ENCODE results near the gene DCTN4. TPM values are rescaled to one million over a fixed set of nuclear protein-coding genes. Genes with fewer than 3 reads are reported as not detected.
"Not testable (repeated sequence)": the region's sequence is repeated elsewhere in the genome, so short reads cannot be mapped to it uniquely, and the experiment has no call there.

Gene DCTN4
- total RNA-seq: 35.6 and 61.8 TPM in 2 replicates

DNA sequence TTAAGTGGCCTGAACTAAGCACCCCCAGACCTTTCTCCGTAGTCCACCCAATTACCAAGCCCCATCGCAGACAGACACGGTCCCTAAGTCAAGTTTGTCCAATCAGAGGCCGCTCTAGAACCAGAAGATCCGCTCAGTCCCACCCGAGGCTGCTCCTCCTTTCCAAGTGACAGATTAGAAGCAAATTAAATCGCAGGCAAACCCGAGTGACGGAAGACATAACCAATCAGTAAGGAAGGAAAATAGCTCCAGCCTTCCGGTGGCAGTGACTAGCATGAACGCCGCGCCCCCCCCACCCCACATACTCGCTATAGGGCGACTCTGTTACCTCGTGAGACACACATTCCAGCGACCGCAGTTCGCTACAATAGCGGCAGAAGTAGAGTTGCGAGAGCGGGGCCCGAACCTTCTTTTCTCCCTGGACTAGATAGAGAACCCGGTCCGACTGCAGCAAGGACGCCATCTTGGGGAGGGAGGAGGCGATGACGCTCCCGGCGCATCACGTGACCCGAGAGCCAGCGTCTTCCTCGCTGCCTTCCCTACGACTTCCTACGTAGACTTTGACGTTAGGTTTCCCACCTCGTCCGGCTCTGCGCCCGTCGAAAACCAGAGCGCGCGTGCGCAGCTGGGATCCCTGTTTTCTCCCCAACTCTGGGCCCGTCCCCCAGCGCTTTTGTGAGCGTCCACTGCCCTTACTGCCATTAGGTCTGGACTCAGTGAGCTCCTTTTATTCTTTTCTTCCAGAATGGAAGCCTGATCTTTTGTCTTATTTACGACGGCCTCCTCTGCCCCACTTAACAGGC, at the start of gene DCTN4:
Gene DCTN4 (minus strand): TSS at position 487 of the 803 bp plus-strand sequence. CDS start 24 bp downstream, at position 463.
- DNase-seq (ENCODE audit: low read depth): peak; percentile 99

DNA sequence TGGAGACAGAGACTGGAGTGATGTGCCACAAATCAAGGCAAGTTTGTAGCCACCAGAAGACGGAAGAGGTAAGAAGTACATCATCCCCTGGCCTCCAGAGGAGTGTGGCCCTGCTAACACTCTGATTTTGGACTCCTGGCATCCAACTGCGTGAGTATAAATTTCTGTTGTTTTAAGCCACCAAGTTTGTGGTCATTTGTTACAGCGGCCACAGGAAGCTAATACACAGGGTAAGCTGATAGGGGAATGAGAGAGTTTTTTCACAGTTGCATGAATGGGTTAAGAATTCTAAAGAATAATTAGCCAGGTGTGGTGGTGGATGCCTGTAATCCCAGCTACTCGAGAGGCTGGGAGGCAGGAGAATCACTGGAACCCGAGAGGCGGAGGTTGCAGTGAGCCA, 45.6 kb upstream of the DCTN4 start:
- DNase-seq (ENCODE audit: low read depth): no peak

DNA sequence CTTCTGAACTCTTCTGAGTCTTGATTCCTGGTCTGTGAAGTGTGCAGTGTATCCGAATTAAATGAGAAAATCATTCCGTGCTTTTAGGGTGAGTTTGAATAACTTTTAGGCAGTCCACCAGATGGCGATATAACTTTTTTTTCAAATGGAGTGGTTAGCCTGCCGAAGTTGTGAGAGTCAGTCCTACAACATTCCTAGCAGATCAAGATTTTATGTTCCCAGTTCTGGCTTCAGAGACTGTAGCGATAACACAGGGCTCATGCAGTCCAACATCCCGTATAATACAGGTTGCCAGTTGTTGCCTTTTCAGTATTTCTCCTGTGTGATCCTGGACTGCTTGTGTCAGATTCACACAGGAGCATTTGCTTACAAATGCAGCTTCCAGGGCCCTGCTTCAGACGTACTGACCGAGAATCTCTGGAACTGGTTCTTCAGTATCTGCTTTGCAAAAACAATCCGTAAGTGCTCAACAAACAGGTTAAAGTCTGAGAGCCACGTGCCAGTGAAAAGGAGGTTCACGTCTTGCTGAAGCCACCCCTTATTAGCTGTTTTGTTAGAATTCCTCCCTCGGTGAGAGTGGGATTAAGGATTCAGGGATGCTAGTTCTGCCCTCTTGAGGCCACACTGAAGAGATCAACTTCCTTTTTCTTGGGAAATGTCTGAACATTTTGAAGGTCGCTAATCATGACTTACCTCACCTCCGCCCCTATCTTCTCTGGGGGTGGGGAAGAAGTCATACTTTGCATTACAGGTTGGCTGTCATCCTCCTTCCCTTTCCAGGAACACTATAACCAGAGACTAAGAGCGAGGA, 42.5 kb upstream of the DCTN4 start:
- no peak for DNase-seq (ENCODE audit: low read depth)

DNA sequence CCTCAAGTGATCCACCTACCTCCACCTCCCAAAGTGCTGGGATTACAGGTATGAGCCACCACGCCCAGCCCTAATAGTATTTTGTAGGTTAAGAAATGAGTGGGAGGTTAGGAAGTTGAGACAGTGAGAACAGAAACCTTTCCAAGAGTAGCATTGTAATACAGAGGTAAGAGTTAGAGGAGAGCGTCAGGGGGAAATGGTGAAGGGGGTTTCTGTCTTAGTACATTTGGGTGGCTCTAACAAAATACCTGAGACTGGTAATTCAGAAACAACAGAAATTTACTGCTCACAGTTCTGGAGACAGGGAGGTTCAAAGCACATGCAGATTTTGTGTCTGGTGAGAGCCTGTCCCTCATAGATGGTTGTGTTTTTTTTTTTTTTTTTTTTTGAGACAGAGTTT, 38.6 kb upstream of the DCTN4 start:
- DNase-seq (ENCODE audit: low read depth): no peak

DNA sequence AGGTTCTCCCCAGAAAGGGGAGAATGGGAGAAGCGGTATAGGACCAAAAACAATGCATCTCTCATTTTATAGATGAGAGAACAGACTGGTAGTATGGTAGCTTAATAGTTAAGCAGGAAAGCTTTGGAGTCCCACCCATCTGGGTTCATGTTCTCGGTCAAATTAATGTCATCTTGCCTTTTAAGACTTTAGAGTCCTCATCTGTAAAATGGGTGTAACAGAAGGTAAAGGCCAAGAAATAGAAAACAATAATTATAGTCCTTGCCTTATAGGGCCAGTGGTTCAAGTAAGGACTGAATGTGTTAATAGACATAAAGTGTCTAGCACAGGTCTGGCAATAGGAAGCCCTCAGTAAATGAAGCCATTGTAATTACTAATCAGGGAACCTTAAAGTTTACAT, 36.1 kb upstream of the DCTN4 start:
- no peak for DNase-seq (ENCODE audit: low read depth)

DNA sequence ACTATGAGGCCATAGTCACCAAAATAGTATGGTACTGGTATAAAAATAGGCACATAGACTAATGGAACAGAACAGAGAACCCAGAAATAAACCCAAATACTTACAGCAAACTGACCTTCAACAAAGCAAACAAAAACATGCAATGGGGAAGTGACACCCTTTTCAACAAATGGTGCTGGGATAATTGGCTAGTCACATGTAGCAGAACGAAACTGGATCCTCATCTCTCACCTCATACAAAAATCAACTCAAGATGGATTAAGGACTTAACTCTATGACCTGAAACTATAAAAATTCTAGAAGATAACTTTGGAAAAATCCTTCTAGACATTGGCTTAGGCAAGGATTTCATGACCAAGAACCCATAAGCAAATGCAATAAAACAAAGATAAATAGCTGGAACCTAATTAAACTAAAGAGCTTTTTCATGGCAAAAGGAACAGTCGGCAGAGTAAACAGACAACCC, 34.6 kb upstream of the DCTN4 start:
- DNase-seq (ENCODE audit: low read depth): not testable (repeated sequence)

DNA sequence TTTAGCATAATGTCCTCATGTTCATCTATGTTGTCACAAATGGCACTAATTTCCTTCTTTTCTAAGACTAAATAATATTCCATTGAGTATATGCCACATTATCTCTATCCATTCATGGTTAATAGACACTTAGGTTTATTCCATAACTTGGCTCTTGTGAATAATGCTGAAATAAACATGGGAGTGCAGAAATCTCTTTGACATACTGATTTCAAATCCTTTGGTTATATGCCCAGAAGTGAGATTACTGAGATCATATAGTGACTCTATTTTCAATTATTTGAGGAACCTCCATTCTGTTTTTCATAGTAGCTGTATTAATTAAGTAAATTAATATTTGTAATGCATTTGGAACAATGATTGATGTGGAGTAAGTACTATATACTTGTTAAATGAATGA, 32.7 kb upstream of the DCTN4 start:
- DNase-seq (ENCODE audit: low read depth): no peak

DNA sequence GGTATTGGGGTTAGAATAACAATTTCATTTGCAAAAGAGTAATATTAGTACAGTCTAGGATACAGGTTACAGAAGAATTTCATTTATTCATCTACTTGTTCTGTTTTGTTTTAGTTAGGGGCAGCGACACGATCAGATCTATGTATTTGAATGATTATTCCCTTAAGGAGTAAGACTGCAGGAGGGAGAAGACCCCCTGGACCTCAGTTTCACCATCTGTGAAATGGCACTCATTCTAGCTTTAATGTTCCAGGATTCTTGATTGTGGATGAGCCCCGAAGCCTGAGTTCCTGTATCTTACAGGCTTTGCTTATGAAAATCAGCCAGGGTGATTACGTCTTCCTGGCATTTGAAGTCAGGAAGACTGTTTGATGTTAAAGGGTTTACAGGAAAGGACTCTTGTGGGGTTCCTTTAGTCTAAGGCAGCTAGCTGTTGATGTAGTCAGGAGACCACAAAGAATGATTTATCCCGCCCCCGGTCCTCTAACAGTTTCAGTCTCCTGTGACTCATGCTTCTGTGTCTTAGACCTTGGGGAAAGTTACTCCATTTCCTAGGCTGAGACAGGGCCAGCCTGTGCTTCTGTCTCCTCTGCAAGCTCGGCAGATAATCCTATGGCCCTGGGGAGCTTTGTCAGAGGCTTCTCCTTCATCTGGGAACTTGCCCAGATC, 31.3 kb upstream of the DCTN4 start:
- DNase-seq (ENCODE audit: low read depth): peak; percentile 100

DNA sequence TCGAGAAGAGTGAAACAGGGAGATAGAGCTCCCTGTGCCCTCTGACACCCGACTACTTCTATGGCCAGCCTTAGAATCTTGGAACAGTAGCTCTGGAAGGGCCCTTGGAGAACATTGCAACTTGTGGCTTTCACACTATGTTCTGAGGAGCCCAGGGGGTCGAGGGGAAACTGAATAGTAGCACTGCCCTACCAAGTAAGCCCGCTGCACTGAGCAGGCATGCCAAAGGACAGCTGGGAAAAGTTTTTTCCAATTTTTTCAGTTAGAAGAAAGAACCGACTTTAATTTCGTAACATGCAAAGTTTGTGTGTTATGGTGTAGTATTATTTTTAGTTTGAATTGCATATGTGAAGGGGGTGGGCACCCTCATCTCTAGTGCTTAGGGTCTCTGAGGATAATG, 30.6 kb upstream of the DCTN4 start:
- DNase-seq (ENCODE audit: low read depth): no peak

DNA sequence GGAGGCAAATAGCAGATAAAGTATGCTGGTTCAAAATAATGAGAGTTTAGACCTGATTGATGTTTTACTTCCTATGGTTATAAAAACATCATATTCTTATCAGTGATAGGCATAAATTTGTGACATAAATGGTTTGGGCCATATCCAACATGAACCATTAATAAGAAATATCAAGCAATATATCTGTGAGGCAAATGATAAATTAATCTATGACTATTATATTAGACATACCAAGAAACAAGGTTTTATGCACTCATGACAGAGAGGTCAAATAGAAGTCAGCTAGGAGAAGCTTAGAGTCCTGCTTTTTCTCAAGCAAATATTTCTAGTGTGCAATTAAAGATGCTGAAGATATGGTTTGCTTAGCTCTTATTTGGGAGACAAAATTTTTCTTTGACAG, 30.2 kb upstream of the DCTN4 start:
- DNase-seq (ENCODE audit: low read depth): no peak

DNA sequence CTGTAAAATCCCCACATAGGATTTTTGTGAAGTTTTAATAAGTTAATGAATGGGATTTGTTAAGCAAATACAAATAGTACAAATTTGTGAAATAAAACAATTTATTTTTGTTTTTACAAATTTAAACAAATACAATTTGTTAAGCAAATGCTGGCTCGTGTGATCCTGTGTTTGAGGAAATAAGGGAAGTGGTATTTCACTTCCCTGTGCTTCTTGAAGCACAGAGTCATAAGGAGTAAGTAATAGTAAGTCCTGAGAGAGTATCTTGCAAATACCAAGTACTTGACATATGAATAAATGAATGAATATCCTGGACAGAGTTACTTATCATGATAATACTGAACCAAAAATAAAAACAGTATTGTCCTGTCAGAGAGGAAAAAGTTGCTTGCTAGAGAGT, 28.8 kb upstream of the DCTN4 start:
- no peak for DNase-seq (ENCODE audit: low read depth)

DNA sequence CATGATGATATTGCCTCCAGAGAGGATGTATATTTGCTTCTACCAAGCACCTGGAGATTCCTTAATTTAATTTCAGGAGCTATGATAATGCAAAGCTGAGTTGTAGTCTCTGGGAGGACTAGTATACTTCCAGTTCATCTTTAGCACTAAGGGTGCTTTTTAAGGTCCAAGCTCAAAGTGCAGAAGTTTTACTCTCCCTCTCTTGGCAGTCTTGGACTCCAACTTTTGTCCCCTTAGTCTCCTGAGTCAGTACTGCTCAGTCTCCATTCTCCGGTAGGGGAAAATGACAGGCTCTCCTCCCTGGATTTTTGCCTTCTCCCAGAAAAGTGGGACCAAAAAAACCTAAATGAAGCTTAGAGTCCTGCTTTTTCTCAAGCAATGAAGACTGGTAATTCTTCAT, 28.1 kb upstream of the DCTN4 start:
- no peak for DNase-seq (ENCODE audit: low read depth)

DNA sequence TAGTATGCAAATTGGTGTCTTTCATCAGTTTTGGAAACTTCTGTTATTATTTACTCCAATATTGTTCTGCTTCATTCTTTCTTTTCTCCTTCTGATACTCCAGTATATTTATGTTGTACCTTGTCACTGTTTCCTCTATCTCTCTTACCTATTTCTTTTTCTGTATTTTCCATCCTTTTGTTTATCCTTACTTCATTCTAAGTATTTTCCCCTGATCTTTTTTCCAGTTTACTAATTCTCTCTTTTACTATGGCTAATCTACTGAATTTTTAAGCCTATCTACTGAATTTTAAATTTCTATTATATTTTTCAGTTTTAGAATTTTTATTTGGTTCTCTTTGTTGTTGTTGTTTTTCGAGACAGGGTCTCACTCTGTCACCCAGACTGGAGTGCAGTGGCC, 27.1 kb upstream of the DCTN4 start:
- no peak for DNase-seq (ENCODE audit: low read depth)

DNA sequence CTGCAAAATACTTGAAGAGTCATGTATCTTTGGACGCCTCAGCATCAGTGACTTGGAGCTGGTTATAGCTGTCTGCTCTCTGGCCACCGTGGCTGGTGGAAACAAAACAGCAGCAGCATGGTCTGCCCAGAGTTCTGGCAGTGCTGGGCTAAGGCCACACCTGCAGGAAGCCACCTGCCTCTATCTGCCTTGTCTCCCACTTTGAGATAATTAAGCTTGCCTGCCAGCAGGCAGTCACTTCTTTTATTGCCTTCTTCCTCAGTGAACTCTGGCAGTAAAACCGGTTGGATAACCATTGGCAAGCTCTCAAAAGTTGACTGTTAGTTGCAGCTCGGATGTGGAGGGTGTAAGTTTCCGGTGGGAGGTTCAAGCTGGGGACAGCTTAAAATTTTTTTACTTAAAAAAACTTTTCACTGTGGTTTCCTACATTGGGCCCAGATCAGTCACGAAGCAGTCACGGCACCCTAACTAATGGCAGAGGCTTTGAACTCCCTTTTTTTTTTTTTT, 24.7 kb upstream of the DCTN4 start:
- peak; percentile 90 for DNase-seq (ENCODE audit: low read depth)

DNA sequence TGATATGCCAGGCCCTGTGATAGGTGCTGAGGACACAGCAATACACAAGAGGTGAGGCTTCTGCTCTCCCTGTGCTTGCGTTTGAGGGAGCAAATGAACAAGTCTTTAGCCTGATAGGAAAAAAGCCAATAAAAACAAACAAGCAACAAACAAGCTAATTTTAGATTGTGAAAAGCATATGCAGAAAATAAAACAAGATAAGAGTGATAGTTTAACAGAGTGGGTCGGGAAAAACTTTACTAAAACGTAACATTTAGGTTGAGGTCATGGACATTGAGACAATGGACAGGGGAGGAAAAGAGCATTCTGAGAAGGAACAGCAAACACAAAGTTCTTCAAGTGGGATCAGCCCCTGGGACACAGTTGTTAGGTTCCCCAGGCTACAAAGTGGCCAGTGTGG, 24.0 kb upstream of the DCTN4 start:
- no peak for DNase-seq (ENCODE audit: low read depth)

DNA sequence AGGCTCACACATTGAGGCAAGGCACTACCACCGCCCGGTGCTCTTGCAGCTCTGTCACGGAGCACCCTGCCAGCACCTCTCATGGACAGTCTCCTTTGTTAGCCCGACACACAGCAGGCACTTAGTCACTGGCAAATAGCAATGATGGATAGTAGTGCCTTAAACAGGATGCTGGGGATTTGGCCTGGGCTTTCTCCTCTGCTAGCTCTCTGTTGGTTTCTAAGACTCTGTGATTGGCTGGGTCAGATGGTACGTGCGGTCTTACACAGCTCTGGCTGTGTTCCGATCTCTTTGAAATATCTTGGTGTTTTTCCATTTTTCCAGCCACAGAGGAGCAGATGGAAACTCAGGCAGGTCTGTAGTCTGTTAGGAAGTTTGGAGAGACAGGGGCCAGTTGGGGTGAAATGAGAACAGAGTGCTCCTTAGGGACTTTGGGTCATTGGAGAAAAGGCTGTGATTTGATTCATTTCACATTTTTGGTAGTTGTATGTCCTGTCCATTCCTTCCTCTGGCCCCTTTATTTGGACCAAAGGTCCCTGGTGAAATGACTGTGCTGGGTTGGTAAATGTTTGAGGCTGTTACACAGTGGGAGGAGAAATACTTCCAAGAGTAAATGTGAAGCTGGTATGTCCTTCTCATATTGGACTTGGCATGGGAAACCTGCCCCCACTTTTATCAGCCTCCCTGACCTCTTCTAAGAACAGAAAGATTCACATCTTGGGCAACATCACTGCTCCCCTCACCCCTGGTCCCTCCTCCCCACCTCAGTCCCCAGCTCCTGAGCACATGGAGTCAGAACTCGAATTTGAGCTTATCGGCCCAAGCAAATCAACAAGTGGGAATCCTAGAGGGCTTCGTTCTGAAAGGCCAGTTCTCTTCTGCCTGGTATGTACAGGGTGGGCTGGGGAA, 23.1 kb upstream of the DCTN4 start:
- no peak for DNase-seq (ENCODE audit: low read depth)

DNA sequence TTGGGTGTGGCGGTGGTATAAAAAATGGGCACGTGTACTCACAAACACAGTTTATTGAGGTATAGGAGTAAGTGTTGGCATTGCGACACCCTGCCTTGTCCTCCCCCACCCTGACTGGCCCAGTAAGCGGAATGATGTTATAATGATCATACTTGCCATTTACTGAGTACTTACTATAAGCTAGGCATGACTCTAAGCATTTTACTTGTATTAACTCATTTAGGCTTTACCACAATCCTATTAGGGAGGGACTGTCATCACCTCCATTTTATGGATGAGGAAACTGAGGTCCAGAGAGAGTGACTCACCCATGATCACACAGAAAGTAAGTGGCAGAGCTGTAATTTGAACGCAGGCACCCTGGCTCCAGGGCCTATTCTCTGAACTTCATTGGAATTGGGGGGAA, 22.0 kb upstream of the DCTN4 start:
- DNase-seq (ENCODE audit: low read depth): peak; percentile 57

DNA sequence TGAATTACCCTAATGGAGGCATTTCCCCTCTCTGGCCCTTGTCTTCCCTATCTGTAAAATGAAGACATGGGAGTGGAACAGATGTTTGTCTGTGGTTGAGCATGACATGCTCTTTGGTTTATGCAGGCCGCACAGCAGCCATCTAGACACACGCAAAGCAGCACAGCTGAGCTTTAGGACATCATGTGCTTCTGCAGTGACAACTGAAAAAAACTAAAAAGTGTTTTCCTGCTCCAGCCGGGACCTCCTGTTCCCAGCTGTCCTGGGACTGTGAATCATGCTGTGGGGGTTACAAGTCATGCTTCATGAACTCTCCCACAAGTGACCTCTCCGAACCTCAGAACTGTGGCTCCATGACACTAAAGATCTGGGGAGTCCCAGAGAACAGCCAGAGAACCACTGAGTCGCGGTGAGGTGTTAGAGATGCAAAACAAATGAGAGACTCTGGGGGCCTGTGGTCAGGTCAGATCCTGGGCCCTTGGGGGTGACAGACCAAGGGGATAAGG, 21.4 kb upstream of the DCTN4 start:
- peak; percentile 92 for DNase-seq (ENCODE audit: low read depth)

DNA sequence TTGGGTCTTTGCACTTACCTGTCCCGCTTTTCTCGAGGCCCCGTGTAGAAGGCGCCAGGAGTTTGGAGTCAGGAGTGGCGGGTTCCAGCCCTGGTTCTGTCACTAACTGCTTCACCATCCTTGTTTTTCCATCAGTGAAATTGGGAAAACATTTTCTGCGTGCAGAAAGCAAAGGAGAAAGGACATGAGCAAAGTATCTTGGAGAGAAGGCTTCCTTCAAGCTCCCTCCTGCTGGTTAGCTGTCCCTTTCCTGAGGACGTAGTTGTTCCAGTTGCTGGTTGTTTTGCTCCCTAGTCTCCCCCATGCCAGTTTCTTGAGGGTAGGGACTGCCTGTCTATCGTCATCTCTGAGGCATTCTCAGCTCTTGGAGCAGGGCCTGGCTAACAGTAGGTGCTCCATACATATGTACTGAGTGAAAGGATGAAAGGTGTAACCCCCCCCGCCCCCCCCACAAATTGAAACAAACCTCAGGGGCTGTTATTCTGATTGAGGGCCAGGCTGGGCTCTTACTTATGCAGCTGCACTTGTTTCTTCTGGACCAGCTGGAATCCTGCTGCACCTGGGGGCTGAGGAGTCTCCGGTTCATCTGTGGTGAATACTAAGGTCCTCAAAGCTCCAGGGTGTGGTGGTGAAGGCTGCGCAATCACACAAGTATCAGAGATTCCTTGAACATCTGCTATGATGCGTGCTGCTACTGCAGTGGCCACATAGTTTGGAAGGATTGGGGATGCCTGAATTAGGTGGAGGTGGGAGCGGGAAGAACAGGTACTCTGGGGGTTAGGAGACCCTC, 20.8 kb upstream of the DCTN4 start:
- DNase-seq (ENCODE audit: low read depth): no peak
